T-cell (primary cell): ENCODE measurements around the gene MPPED1. TPM values are rescaled to one million over a fixed set of nuclear protein-coding genes. Genes with fewer than 3 reads are reported as not detected.

Experiments used
- ATAC-seq, 4 experiments: fragments of 200-7000 bp in 3 of 4; fragments of 150-1000 bp in 1 of 4; cut with Tn5 transposase; replicated peaks in 1 of 4; 1 replicate in 3 of 4; 2 replicates in 1 of 4; pipeline ENCODE4 v1.10.0; 2021; ENCODE audit warnings: moderate library complexity in 3 of 4, mild to moderate bottlenecking in 2 of 4, moderate number of reproducible peaks in 1 of 4
- CTCF ChIA-PET, 2 donors: fragments of 300-600 bp; sonication (Branson Sonifier 250); formaldehyde crosslinking; loops; one replicate each; lab custom pipeline; 2022; ENCODE audit warnings: antibody characterized with exemption in 2 of 2; lab: Charles Lee
- POLR2A ChIA-PET, 2 donors: fragments of 300-600 bp; sonication (Branson Sonifier 250); formaldehyde crosslinking; loops; one replicate each; lab custom pipeline; 2022; ENCODE audit warnings: antibody characterized with exemption in 2 of 2; lab: Charles Lee
- DNase-seq, 35 experiments: peaks; one replicate each; pipeline versions ENCODE4 v3.0.0 to v3.0.0-alpha.2; 2013 to 2023
- H3K27ac ChIP-seq: one replicate; pipeline ENCODE4 v1.5.1; 2013; ENCODE audit warnings: low read length
- H3K27me3 ChIP-seq, 2 experiments: replicated peaks in 1 of 2; 1 replicate in 1 of 2; 2 replicates in 1 of 2; pipeline versions ENCODE4 v1.6.1 to v1.7.0; 2013; ENCODE audit warnings: low read length in 1 of 2, mixed read lengths in 1 of 2; ENCODE audit not compliant: control insufficient read depth in 2 of 2, insufficient read depth in 2 of 2; ENCODE audit errors: extremely low read depth in 1 of 2
- H3K36me3 ChIP-seq, 2 donors: 1 replicate in 1 of 2; 2 replicates in 1 of 2; pipeline versions ENCODE4 v1.6.1 to v1.7.0; 2013; ENCODE audit warnings: low read length in 1 of 2; ENCODE audit not compliant: control insufficient read depth in 2 of 2, insufficient read depth in 1 of 2; ENCODE audit errors: extremely low read depth in 1 of 2
- H3K4me1 ChIP-seq, 2 experiments: 1 replicate in 1 of 2; 2 replicates in 1 of 2; pipeline versions ENCODE4 v1.6.1 to v1.7.0; 2013; ENCODE audit warnings: low read length in 2 of 2, mixed read lengths in 1 of 2; ENCODE audit not compliant: insufficient read depth in 2 of 2, control insufficient read depth in 1 of 2; ENCODE audit errors: extremely low read depth in 1 of 2
- H3K4me3 ChIP-seq, 2 donors: 1 replicate in 1 of 2; 2 replicates in 1 of 2; pipeline versions ENCODE4 v1.5.1 to v1.7.0; 2013; ENCODE audit warnings: mild to moderate bottlenecking in 2 of 2, low read length in 1 of 2, moderate library complexity in 1 of 2; ENCODE audit not compliant: control insufficient read depth in 1 of 2; ENCODE audit errors: extremely low read depth in 1 of 2
- H3K9me3 ChIP-seq: 2 replicates; pipeline ENCODE4 v1.7.0; 2013
- H3K27ac Mint-ChIP-seq, 2 donors: one replicate each; pipeline ENCODE4 v1.8.0; 2020 to 2021; ENCODE audit warnings: mild to moderate bottlenecking in 2 of 2, mixed read lengths in 2 of 2
- H3K27me3 Mint-ChIP-seq, 2 donors: one replicate each; pipeline ENCODE4 v1.8.0; 2021 to 2022; ENCODE audit warnings: mixed read lengths in 2 of 2
- H3K36me3 Mint-ChIP-seq: one replicate; pipeline ENCODE4 v1.8.0; 2021; ENCODE audit warnings: mixed read lengths
- H3K4me1 Mint-ChIP-seq, 3 donors: one replicate each; pipeline ENCODE4 v1.8.0; 2020 to 2022; ENCODE audit warnings: mixed read lengths in 3 of 3, mild to moderate bottlenecking in 1 of 3
- H3K4me3 Mint-ChIP-seq, 3 donors: one replicate each; pipeline ENCODE4 v1.8.0; 2020 to 2022; ENCODE audit warnings: mild to moderate bottlenecking in 3 of 3, mixed read lengths in 3 of 3, moderate library complexity in 3 of 3
- H3K9me3 Mint-ChIP-seq, 3 donors: one replicate each; pipeline ENCODE4 v1.8.0; 2020 to 2022; ENCODE audit warnings: mixed read lengths in 3 of 3
- WGBS: methylation state at CpG from one replicate; pipeline ENCODE4 v1.1.5; 2013; ENCODE audit warnings: missing lambda C conversion rate; ENCODE audit not compliant: insufficient coverage; 5-methylcytosine and 5-hydroxymethylcytosine counted together
- total RNA-seq, 35 experiments: library from RNA in 6 of 35; stranded (reverse) in 6 of 35; fragments of 120-200 nt in 1 of 35; gene quantifications; one replicate each; pipeline versions ENCODE4 v1.2.1 to v1.2.4 and lab custom pipeline; 2013 to 2026

Gene MPPED1
- total RNA-seq, 5 donors from 2014 or later (not counting 1 experiment from before 2014, with no cell fraction given), result not detected

GRCh38 chr22:43390872-43391271, 20.9 kb upstream of the MPPED1 start:
- POLR2A ChIA-PET, result no interaction called here
- H3K4me1 ChIP-seq, result peaks cover 0 to 4% of the 10 kb centered on the region in 2 experiments
- DNase-seq (no peak), ATAC-seq (no peak)
- Mint-ChIP-seq H3K4me3 (no peak overlapping the region), H3K27ac (no peak overlapping the region), H3K4me1 (peaks cover 4 to 8% (median 5%) of the 10 kb centered on the region in 3 donors), H3K9me3 (no peaks in the 10 kb centered on the region), H3K36me3 (no peaks in the 10 kb centered on the region), H3K27me3 (peaks cover 10 to 20% of the 10 kb centered on the region in 2 donors)
- H3K4me3 ChIP-seq, result no peak overlapping the region
- no peaks in the 10 kb centered on the region for H3K9me3 ChIP-seq
- CTCF ChIA-PET, result interaction anchor here (0.5 to 0.6 kb wide), 2 partner anchors 20 to 117 kb away, joined by 4 to 5 read pairs; no protein-coding TSS in a partner anchor
- no peaks in the 10 kb centered on the region for H3K36me3 ChIP-seq
- 83% methylated on average over 4 of the region's 4 CpGs for WGBS
- H3K27me3 ChIP-seq, result peaks cover 0 to 26% of the 10 kb centered on the region in 2 experiments
- no peak overlapping the region for H3K27ac ChIP-seq

DNA sequence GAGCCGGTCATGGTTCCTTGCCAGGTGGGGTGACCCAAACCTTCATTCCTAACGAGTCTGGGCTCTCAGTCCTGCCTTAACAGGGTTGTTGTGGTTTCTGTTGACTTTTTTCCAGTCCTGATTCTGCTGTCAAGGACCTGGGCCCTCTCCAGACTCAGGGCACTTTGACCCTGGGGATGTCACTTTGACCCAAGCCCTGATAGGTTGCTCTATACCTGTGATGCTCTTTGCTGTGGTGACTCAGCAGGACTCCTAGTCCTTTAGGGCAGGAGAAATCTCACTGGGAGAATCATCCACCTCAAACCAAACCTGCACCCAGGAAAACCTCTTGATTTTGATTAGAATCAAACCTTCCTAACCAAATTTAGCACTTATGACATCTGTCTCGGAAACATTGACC, 20.5 kb upstream of the MPPED1 start:
- H3K9me3 ChIP-seq, result no peaks in the 10 kb centered on the region
- no peaks in the 10 kb centered on the region for H3K36me3 Mint-ChIP-seq
- no peak for ATAC-seq
- WGBS, result 72% methylated on average over 3 of the region's 3 CpGs
- no peaks in the 10 kb centered on the region for H3K36me3 ChIP-seq
- H3K27ac ChIP-seq, result no peak overlapping the region
- H3K4me1 Mint-ChIP-seq, result peaks cover 2 to 4% (median 3%) of the 10 kb centered on the region in 3 donors
- no peak for DNase-seq
- H3K4me3 Mint-ChIP-seq, result no peak overlapping the region
- peaks cover 8 to 18% of the 10 kb centered on the region in 2 donors for H3K27me3 Mint-ChIP-seq
- H3K9me3 Mint-ChIP-seq, result no peaks in the 10 kb centered on the region
- no peak overlapping the region for H3K27ac Mint-ChIP-seq
- H3K4me1 ChIP-seq, result peaks cover 0 to 3% of the 10 kb centered on the region in 2 experiments
- no peak overlapping the region for H3K4me3 ChIP-seq
- ChIA-PET CTCF (no interaction called here), POLR2A (no interaction called here)
- peaks cover 0 to 24% of the 10 kb centered on the region in 2 experiments for H3K27me3 ChIP-seq

DNA sequence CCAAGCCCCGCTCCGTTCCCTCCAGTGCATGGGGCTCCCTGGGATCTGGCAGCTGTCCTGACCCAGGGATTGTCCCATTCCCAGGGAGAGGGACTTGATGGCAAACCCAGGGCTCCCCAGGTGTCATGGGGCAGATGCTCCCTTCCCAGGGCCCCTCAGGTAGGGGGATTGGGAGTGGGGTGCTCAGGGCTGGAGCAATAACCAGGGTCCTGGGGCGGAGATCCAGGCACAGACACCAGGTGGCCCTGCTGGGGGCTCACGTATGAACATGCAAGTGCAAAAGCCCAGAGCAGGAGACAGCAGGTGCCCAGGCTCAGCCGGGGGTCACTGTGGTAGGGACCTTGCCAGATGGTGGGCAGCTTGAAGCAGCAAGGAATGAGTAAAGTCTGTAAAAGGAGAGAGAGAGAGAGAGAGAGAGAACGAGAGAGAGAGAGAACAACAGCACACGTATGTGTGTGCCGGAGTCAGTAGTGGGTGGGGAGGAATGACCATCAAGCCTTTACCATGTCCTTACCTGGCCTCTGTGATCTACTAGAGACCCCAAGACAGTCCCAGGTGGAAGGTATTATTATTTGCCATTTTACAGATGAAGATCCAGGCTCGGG, 19.3 kb upstream of the MPPED1 start:
- Histone ChIP-seq H3K36me3 (no peaks in the 10 kb centered on the region), H3K27me3 (peaks cover 0 to 12% of the 10 kb centered on the region in 2 experiments), H3K27ac (no peak overlapping the region), H3K9me3 (no peaks in the 10 kb centered on the region), H3K4me3 (no peak overlapping the region), H3K4me1 (peaks cover 0 to 3% of the 10 kb centered on the region in 2 experiments)
- Mint-ChIP-seq H3K36me3 (no peaks in the 10 kb centered on the region), H3K4me3 (no peak overlapping the region), H3K27ac (no peak overlapping the region), H3K27me3 (peaks cover 7 to 12% of the 10 kb centered on the region in 2 donors), H3K4me1 (peaks cover 0 to 3% (median 2%) of the 10 kb centered on the region in 3 donors), H3K9me3 (no peaks in the 10 kb centered on the region)
- ATAC-seq (no peak), DNase-seq (no peak)
- ChIA-PET POLR2A (no interaction called here), CTCF (no interaction called here)
- 73% methylated on average over 6 of the region's 9 CpGs for WGBS

DNA sequence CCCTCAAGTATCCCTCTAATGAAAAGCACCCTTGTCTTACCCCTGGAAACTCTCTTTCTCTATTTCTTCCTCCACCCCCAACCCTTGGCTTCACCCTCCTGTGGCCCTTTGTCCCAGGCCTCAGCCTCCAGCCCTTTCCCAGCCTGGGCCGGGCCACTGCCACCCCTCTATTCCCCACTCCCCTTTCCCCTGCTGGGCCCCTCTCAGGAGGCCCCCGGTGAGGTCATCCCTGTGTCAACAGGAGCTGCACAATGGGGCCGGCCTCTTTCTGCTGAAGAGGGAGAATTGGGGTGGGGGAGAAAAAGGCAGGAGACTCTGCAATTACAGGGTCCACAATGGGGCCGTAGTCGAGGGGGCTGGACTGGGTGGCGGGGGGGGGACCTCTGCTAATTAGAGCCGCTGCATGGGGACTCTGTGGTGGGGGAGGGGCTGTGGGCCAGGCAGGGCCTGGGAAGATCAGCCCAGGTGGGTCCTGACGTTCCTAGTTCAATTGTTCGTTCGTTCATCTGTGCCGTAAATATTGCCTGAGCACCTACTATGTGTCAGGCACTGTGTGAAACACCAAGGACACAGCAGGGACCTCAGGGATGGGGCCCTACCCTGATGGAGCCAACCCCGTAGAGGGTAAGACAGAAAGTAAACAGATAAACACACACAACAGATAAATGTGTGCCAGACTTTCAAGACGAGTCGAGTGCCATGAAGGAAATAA, 18.5 kb upstream of the MPPED1 start:
- CTCF ChIA-PET, result no interaction called here

DNA sequence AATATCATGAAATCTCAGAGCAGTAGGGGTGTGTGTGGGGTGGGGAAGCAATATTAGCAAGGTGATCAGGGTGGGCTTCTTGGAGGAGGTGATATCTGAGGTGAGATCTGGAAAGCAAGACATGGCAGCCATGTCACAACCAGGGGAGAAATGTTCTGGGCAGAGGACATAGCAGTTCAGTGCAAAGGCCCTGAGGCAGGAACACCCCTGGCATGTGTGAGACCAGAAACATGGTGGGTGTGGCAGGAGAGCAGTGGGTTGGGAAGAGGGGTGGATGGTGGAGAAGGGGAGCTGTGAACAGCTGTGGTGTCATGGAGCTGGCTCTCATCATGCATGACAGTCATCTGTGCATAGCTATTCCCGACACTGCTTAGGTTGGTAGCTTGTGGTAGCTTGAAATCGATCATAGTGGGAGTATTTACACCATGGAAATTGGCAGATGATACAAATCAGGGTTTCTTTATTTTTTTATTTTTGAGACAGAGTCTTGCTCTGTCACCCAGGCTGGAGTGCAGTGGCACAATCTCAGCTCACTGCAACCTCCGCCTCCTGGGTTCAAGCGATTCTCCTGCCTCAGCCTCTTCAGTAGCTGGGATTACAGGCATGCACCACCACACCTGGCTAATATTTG, 17.9 kb upstream of the MPPED1 start:
- H3K27ac Mint-ChIP-seq, result no peak overlapping the region
- no peaks in the 10 kb centered on the region for H3K4me1 ChIP-seq
- ATAC-seq (no peak), DNase-seq (no peak)
- ChIA-PET CTCF (no interaction called here), POLR2A (no interaction called here)
- H3K4me3 ChIP-seq, result no peak overlapping the region
- H3K27ac ChIP-seq, result no peak overlapping the region
- no peaks in the 10 kb centered on the region for H3K36me3 ChIP-seq
- no peaks in the 10 kb centered on the region for H3K9me3 ChIP-seq
- H3K27me3 ChIP-seq, result peaks cover 0 to 13% of the 10 kb centered on the region in 2 experiments
- no peaks in the 10 kb centered on the region for H3K36me3 Mint-ChIP-seq
- H3K4me3 Mint-ChIP-seq, result no peak overlapping the region
- 92% methylated on average over 2 of the region's 4 CpGs for WGBS
- H3K4me1 Mint-ChIP-seq, result no peaks in the 10 kb centered on the region
- no peaks in the 10 kb centered on the region for H3K9me3 Mint-ChIP-seq
- H3K27me3 Mint-ChIP-seq, result peaks cover 6 to 9% of the 10 kb centered on the region in 2 donors

More for the DNA sequence above, 18.5 kb upstream of the MPPED1 start:
- peaks cover 0 to under 1% (median under 1%) of the 10 kb centered on the region in 3 donors for H3K4me1 Mint-ChIP-seq
- no peak overlapping the region for H3K4me3 Mint-ChIP-seq
- no peak for DNase-seq
- Histone ChIP-seq H3K4me1 (peaks cover 0 to 3% of the 10 kb centered on the region in 2 experiments), H3K4me3 (no peak overlapping the region), H3K27ac (no peak overlapping the region), H3K36me3 (no peaks in the 10 kb centered on the region), H3K27me3 (peaks cover 0 to 11% of the 10 kb centered on the region in 2 experiments), H3K9me3 (no peaks in the 10 kb centered on the region)
- no peaks in the 10 kb centered on the region for H3K36me3 Mint-ChIP-seq
- WGBS, result 55% methylated on average over 6 of the region's 14 CpGs
- ATAC-seq, result no peak
- POLR2A ChIA-PET, result no interaction called here
- no peaks in the 10 kb centered on the region for H3K9me3 Mint-ChIP-seq
- no peak overlapping the region for H3K27ac Mint-ChIP-seq
- H3K27me3 Mint-ChIP-seq, result peaks cover 2 to 6% of the 10 kb centered on the region in 2 donors

- ChIA-PET POLR2A (no interaction called here), CTCF (no interaction called here)
- no peak overlapping the region for H3K27ac ChIP-seq
- Mint-ChIP-seq H3K9me3 (no peaks in the 10 kb centered on the region), H3K27ac (no peak overlapping the region), H3K27me3 (peaks cover 6 to 16% of the 10 kb centered on the region in 2 donors), H3K36me3 (no peaks in the 10 kb centered on the region), H3K4me3 (no peak overlapping the region), H3K4me1 (no peaks in the 10 kb centered on the region)
- no peaks in the 10 kb centered on the region for H3K36me3 ChIP-seq
- no peaks in the 10 kb centered on the region for H3K4me1 ChIP-seq
- ATAC-seq (no peak), DNase-seq (no peak)
- no peaks in the 10 kb centered on the region for H3K9me3 ChIP-seq
- no peak overlapping the region for H3K4me3 ChIP-seq
- peaks cover 0 to 18% of the 10 kb centered on the region in 2 experiments for H3K27me3 ChIP-seq
- WGBS, result 66% methylated on average over 4 of the region's 9 CpGs
These were observed 16.6 kb upstream of the MPPED1 start for GRCh38 chr22:43395086-43395695.
